Gastrocnemius medialis (tissue), 4 donors: ENCODE measurements around the gene GATM. TPM values are rescaled to one million over a fixed set of nuclear protein-coding genes. Genes with fewer than 3 reads are reported as not detected.
A peak's percentile ranks its signal among the peaks of the same experiment; 100 is the strongest.

Source experiments
- ATAC-seq, 2 donors: fragments of 150-250 bp; one replicate each; pipeline ENCODE4 v1.9.1; 2016
- DNase-seq, 2 donors: peaks; one replicate each; pipeline ENCODE4 v3.0.0-alpha.2; 2019
- H3K27ac ChIP-seq, 4 donors: fragments of 200-600 bp; sonication (generic); 1 replicate in 1 of 4; 2 replicates in 3 of 4; pipeline ENCODE4 v1.5.1; 2016 to 2018; ENCODE audit warnings: mild to moderate bottlenecking in 2 of 4, moderate library complexity in 1 of 4
- H3K27me3 ChIP-seq, 3 donors: fragments of 200-600 bp; sonication (generic) in 2 of 3; 1 replicate in 1 of 3; 2 replicates in 2 of 3; pipeline versions ENCODE4 v1.5.1 to v1.6.0; 2016 to 2019; ENCODE audit warnings: mild to moderate bottlenecking in 1 of 3, moderate library complexity in 1 of 3
- H3K36me3 ChIP-seq, 2 donors: fragments of 200-600 bp; sonication (generic) in 1 of 2; one replicate each; pipeline ENCODE4 v1.5.1; 2017 to 2018
- H3K4me1 ChIP-seq, 2 donors: fragments of 200-600 bp; sonication (generic) in 1 of 2; one replicate each; pipeline ENCODE4 v1.5.1; 2016 to 2017; ENCODE audit warnings: mild to moderate bottlenecking in 2 of 2
- H3K4me3 ChIP-seq, 4 donors: fragments of 200-600 bp; sonication (generic) in 3 of 4; 1 replicate in 1 of 4; 2 replicates in 3 of 4; pipeline ENCODE4 v1.5.1; 2016 to 2019; ENCODE audit warnings: mild to moderate bottlenecking in 2 of 4
- H3K9me3 ChIP-seq, 3 donors: fragments of 200-600 bp; sonication (generic) in 2 of 3; 1 replicate in 1 of 3; 2 replicates in 2 of 3; pipeline ENCODE4 v1.5.1; 2016 to 2019
- POLR2A ChIP-seq, 2 donors: fragments of 450-650 bp; IDR thresholded peaks; one replicate each; pipeline ENCODE4 v1.6.1; 2017; ENCODE audit warnings: antibody characterized with exemption in 2 of 2, mild to moderate bottlenecking in 2 of 2, moderate library complexity in 2 of 2
- in situ Hi-C, 4 donors: fragments of 200-750 bp; cut with MboI; loops; one replicate each; pipeline versions ENCODE4 v1.15.0 to v1.8.0; 2017; ENCODE audit warnings: low sequenced_read_pairs in 4 of 4
- intact Hi-C: fragments of 100-400 bp; cut with DNase I; formaldehyde crosslinking; loops from one replicate; pipeline ENCODE4 v1.15.1; 2023; ENCODE audit warnings: low total_unique reads
- total RNA-seq, 4 donors: library from RNA; depleted of rRNA; stranded (reverse); fragments of >200 nt; gene quantifications; one replicate each; pipeline versions ENCODE4 v1.1.0 to v1.2.3, GENCODE V29; 2016
- TF ChIP-seq, protein P1 (sequence below), 5 experiments: fragments of 450-650 bp in 3 of 5; fragments of 200-600 bp in 2 of 5; sonication (generic) in 2 of 5; IDR thresholded peaks in 4 of 5; conservative IDR thresholded peaks in 1 of 5; 1 replicate in 4 of 5; 2 replicates in 1 of 5; pipeline ENCODE4 v1.5.1; 2016 to 2019; ENCODE audit warnings: antibody characterized with exemption in 5 of 5, mild to moderate bottlenecking in 3 of 5, moderate library complexity in 3 of 5

Gene GATM
- total RNA-seq, 4 donors from 2014 or later, result 18.0 to 92.1 (median 35.3) TPM

DNA sequence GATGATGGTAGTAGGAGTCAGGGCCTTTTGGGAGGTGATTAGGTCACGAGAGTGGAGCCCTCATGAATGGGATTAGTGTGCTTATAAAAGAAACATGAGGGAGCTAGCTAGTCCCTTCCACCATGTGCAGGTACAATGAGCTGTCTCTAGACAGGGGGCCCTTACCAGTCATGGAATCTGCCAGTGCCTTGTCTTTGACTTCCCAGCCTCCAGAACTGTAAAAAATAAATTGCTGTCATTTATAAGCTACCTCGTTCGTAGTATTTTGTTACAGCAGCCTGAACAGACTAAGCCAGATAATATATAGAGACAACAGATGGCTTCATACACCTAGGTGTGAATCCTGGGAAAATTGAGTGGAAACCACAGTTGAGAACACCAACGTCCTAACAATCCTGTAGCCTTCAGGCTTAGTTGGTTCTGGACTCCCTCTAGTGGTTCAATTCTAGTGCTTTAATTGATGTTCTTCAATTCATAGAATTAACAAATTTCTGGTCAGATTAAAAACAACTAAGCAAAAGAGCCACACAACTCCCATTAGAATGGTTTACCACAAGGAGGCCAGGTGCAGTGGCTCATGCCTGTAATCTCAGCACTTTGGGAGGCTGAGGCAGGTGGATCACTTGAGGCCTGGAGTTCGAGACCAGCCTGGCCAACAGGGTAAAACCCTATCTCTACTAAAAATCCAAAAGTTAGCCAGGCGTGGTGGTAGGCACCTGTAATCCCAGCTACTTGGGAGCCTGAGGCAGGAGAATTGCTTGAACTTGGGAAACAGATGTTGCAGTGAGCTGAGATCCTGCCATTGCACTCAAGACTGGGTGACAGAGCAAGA, 21.3 kb upstream of the GATM start:
- no peaks in the 10 kb centered on the region for H3K27me3 ChIP-seq
- H3K36me3 ChIP-seq, result no peaks in the 10 kb centered on the region
- no peaks in the 10 kb centered on the region for H3K9me3 ChIP-seq
- H3K4me3 ChIP-seq, result no peak overlapping the region
- in situ Hi-C loops (loop anchor here in 3 of 4 donors (10.0 to 25.0 kb wide), 4 partner anchors 95 to 237 kb away; no protein-coding TSS in a partner anchor), intact Hi-C loops (loop anchor here (1.0 to 5.0 kb wide), 4 partner anchors 32 to 238 kb away; partner anchors contain the start of gene SQOR)
- ATAC-seq, result no peak
- TF ChIP-seq POLR2A (IDR thresholded peaks at IDR 0.05), result no peak
- TF ChIP-seq, protein P1, sequence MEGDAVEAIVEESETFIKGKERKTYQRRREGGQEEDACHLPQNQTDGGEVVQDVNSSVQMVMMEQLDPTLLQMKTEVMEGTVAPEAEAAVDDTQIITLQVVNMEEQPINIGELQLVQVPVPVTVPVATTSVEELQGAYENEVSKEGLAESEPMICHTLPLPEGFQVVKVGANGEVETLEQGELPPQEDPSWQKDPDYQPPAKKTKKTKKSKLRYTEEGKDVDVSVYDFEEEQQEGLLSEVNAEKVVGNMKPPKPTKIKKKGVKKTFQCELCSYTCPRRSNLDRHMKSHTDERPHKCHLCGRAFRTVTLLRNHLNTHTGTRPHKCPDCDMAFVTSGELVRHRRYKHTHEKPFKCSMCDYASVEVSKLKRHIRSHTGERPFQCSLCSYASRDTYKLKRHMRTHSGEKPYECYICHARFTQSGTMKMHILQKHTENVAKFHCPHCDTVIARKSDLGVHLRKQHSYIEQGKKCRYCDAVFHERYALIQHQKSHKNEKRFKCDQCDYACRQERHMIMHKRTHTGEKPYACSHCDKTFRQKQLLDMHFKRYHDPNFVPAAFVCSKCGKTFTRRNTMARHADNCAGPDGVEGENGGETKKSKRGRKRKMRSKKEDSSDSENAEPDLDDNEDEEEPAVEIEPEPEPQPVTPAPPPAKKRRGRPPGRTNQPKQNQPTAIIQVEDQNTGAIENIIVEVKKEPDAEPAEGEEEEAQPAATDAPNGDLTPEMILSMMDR (IDR thresholded peaks at IDR 0.05 in 4 of 5, conservative IDR thresholded peaks at IDR 0.05 in 1 of 5), result peak; percentile 34 to 78 (median 62)
- peaks cover 14 to 22% of the 10 kb centered on the region in 2 donors for H3K4me1 ChIP-seq
- no peak for DNase-seq
- H3K27ac ChIP-seq, result no peak overlapping the region

DNA sequence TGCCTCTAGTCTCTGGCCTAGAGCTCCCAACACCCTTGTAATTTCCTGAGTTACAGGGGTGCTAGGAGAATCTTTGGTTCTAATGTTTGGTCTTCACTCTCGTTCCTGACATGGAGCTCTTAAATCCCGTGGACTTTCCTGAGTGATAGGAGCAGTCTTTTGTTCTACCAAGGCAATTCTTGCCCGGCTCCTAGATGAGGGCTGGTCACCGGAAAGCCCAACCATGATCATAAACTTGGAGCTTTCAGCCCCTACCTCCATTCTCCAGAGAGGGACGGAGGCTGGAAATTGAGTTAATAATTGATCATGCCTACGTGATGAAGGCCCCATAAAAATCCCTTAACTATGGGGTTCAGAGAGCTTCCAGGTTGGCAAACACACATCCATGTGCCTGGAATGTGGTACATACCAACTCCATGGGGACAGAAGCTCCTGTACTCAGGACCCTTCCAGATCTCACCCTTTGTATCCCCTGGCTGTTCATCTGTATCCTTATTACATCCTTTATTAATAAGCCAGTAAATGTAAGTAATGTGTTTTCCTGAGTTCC, 18.8 kb upstream of the GATM start:
- Histone ChIP-seq H3K27me3 (no peaks in the 10 kb centered on the region), H3K36me3 (no peaks in the 10 kb centered on the region), H3K4me1 (peaks cover 6 to 9% of the 10 kb centered on the region in 2 donors), H3K9me3 (no peaks in the 10 kb centered on the region), H3K27ac (no peak overlapping the region), H3K4me3 (no peak overlapping the region)
- DNase-seq (no peak), ATAC-seq (no peak)
- intact Hi-C loops (no loop called here), in situ Hi-C loops (loop anchor here in 1 of 4 donors (10.0 kb wide), 1 partner anchor 92 kb away; no protein-coding TSS in a partner anchor)
- TF ChIP-seq, protein P1 (IDR thresholded peaks at IDR 0.05 in 4 of 5, conservative IDR thresholded peaks at IDR 0.05 in 1 of 5), result no peak
- no peak for TF ChIP-seq POLR2A (IDR thresholded peaks at IDR 0.05)

DNA sequence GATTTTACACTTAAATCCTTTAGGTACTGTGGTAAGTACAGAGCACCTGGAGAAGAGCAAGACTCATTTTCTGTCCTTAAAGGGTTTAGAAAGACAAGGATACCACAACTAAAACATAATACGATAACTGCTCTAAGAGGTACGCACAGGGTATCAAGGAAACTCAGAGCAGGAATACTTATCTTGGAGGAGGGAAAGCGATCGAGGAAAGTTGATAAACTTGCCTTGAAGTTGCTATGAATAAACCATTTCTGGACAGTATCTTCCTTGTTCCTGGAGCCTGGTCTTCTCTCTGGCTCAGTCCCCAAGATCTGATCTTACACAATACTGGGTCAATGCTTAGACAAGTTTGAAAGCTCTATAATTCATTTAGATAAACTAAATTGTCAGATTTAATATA, 17.6 kb upstream of the GATM start:
- no peak overlapping the region for H3K27ac ChIP-seq
- no peaks in the 10 kb centered on the region for H3K27me3 ChIP-seq
- no peak overlapping the region for H3K4me3 ChIP-seq
- H3K4me1 ChIP-seq, result peaks cover under 1% of the 10 kb centered on the region in 2 donors
- no peak for TF ChIP-seq POLR2A (IDR thresholded peaks at IDR 0.05)
- TF ChIP-seq, protein P1 (IDR thresholded peaks at IDR 0.05 in 4 of 5, conservative IDR thresholded peaks at IDR 0.05 in 1 of 5), result no peak
- intact Hi-C loops (no loop called here), in situ Hi-C loops (loop anchor here in 1 of 4 donors (10.0 kb wide), 1 partner anchor 91 kb away; no protein-coding TSS in a partner anchor)
- no peaks in the 10 kb centered on the region for H3K36me3 ChIP-seq
- no peak for DNase-seq
- no peak for ATAC-seq
- no peaks in the 10 kb centered on the region for H3K9me3 ChIP-seq

DNA sequence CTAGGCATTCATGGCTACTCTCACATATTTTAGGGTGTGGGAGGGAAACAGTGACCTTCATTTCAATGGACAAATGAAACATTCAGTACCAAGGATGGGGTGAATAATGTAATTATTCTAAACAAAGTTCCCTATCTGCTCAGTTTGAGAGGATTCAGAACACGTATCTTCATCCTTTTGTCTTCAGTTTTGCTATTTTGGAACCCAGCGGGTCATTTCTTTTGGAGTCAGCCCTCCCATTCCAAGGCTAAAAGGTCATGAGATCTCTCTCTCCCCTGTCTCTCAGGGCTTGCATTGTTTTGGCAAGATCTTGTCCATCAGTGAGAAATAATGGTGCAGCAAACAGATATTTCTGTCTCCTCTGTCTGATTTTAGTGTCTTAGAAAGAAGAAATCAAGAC, 16.3 kb upstream of the GATM start:
- Histone ChIP-seq H3K4me3 (no peak overlapping the region), H3K27ac (no peak overlapping the region), H3K36me3 (no peaks in the 10 kb centered on the region), H3K9me3 (no peaks in the 10 kb centered on the region), H3K4me1 (no peaks in the 10 kb centered on the region), H3K27me3 (no peaks in the 10 kb centered on the region)
- intact Hi-C loops (no loop called here), in situ Hi-C loops (loop anchor here in 1 of 4 donors (10.0 kb wide), 1 partner anchor 90 kb away; no protein-coding TSS in a partner anchor)
- no peak for DNase-seq
- no peak for ATAC-seq
- no peak for TF ChIP-seq POLR2A (IDR thresholded peaks at IDR 0.05)
- TF ChIP-seq, protein P1 (IDR thresholded peaks at IDR 0.05 in 4 of 5, conservative IDR thresholded peaks at IDR 0.05 in 1 of 5), result no peak
